Smooth muscle cell of the pulmonary artery (primary cell): ENCODE data around the gene NR4A1. TPM values are rescaled to one million over a fixed set of nuclear protein-coding genes. Genes with fewer than 3 reads are reported as not detected.

Experiments used
- total RNA-seq: library from RNA; depleted of rRNA; stranded (reverse); fragments of >200 nt; gene quantifications from 2 replicates; pipeline ENCODE4 v1.2.3, GENCODE V29; 2014

Gene NR4A1
- 5.9 and 7.5 TPM in 2 replicates for total RNA-seq

DNA sequence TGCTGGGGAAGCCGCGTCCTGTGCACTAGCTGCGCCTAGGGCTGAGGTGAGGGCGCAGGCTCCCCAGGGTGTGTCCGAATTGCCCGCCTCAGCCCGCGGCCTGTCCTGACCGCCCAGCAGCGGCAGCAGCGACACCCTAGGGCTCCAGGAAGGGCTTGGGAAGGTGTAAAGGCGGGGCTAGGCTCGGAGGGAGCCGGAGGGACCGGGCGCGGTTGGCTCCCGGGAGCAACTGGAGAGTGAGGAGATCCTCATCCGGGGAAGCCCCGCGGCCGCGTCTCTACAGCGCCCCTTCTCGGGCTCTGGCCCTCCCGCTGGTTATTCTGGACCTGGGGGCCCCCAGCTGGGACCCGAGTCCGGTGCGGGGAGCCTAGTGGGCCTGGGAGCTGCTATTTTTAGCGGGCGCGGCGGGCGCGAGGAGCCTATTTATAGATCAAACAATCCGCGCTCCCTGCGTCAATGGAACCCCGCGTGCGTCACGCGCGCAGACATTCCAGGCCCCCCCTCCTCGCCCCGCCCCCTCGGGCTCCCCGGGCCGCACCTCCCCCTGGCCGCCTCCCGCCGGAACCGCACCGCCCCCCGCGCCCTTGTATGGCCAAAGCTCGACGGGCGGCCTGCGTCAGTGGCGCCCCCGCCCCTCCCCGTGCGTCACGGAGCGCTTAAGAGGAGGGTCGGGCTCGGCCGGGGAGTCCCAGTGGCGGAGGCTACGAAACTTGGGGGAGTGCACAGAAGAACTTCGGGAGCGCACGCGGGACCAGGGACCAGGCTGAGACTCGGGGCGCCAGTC is at the start of gene NR4A1:
Gene NR4A1 (plus strand): TSS at position 685 of the 784 bp plus-strand sequence. CDS start 2,887 bp downstream, outside the sequence.

GRCh38 chr12:52006726-52007157 is 44.5 kb upstream of the NR4A1 start, which contains the start of gene TAMALIN:
TSS of gene TAMALIN (plus strand) at chr12:52006946. CDS start at chr12:52007020, 74 bp downstream.

GRCh38 chr12:52069327-52070184 is 18.3 kb downstream of the NR4A1 start, which contains the start of gene ATG101:
TSS of gene ATG101 (plus strand) at chr12:52069978. CDS start at chr12:52073651, 3,673 bp downstream.

DNA sequence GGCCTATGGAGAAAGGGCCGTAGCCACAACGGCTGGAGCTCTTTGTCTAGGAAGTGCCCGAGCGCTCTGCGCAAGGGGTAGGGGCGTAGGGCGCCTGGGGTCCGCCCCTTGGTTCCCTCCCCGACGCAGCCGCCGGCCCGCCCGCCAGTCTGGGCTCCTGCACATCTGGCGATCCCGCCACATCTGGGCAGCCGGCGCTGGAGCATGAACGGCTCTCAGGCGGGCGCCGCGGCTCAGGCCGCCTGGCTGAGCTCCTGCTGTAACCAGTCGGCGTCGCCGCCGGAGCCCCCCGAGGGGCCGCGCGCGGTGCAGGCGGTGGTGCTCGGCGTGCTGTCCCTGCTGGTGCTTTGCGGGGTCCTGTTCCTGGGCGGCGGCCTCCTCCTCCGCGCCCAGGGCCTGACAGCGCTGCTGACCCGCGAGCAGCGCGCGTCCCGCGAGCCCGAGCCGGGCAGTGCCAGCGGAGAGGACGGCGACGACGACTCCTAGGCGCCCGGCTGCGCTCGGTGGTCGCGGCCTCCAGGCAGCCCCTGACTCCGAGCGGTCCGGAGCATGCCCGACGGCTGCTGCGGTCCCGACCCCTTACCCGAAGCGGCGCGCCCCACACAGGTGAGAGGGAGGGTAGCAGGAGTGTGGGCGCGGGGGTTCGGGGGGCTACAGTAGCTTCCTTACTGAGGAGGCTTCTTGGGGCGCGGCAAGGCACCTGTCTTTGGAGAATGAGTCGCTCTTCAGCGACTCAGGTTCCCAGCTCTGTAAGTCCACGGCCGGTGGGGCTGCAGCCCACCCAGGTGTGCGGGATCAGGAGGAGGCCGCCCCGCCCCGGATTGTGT is 28.5 kb downstream of the NR4A1 start, which contains the start of gene SMIM41:
Gene SMIM41 (plus strand): TSS at position 129 of the 827 bp plus-strand sequence. CDS start 76 bp downstream, at position 205.

Other genes with a start within 250 kb of the NR4A1 start
- gene FIGNL2, start 202.7 kb upstream of the NR4A1 start, total RNA-seq = under 0.01 and 0.03 TPM in 2 replicates
- gene ANKRD33, start 163.3 kb upstream of the NR4A1 start, total RNA-seq = 0.03 TPM in 1 of 2 replicates, not detected in the other
- 6.2 and 31.9 TPM in 2 replicates for gene ACVRL1, start 143.9 kb upstream of the NR4A1 start, total RNA-seq
- 16.4 and 18.4 TPM in 2 replicates for gene ACVR1B, start 99.7 kb upstream of the NR4A1 start, total RNA-seq
- 2.7 and 5.0 TPM in 2 replicates for gene TAMALIN, start 44.5 kb upstream of the NR4A1 start, total RNA-seq
- gene ATG101, start 18.5 kb downstream of the NR4A1 start, total RNA-seq = 70.4 and 73.8 TPM in 2 replicates
- gene SMIM41, start 28.3 kb downstream of the NR4A1 start, total RNA-seq = 0.07 and 0.10 TPM in 2 replicates
- 0.65 and 0.83 TPM in 2 replicates for gene KRT80, start 140.6 kb downstream of the NR4A1 start, total RNA-seq
- 15.0 and 16.4 TPM in 2 replicates for gene KRT7, start 181.8 kb downstream of the NR4A1 start, total RNA-seq
- 5.0 and 8.7 TPM in 2 replicates for gene KRT86, start 223.2 kb downstream of the NR4A1 start, total RNA-seq
- 0.13 and 0.20 TPM in 2 replicates for gene KRT81, start 240.1 kb downstream of the NR4A1 start, total RNA-seq